ENCODE results near the gene LAG3.
"Not testable (repeated sequence)": the region's sequence is repeated elsewhere in the genome, so short reads cannot be mapped to it uniquely, and the experiment has no call there.

LAG3 gene

GRCh38 chr12:6772331-6772695 is at the start of gene LAG3:
LAG3 (plus strand) TSS chr12:6772520; CDS start chr12:6772853, 333 bp downstream.
- no peak for DNase-seq

- no peak for DNase-seq
These were observed 49.5 kb upstream of the LAG3 start for GRCh38 chr12:6722863-6723262.

- DNase-seq: peak; percentile 96
These were observed 48.5 kb upstream of the LAG3 start, which contains the start of gene COPS7A for GRCh38 chr12:6723607-6724408. COPS7A (plus strand) TSS chr12:6724046; CDS start chr12:6724657, 611 bp downstream.

- peak; percentile 2 for DNase-seq
These were observed 47.9 kb upstream of the LAG3 start for GRCh38 chr12:6724409-6724797.

- DNase-seq: no peak
These were observed 47.0 kb upstream of the LAG3 start for GRCh38 chr12:6725350-6725749.

- DNase-seq: no peak
These were observed 43.1 kb upstream of the LAG3 start for GRCh38 chr12:6729186-6729585.

GRCh38 chr12:6730169-6730568 is 42.2 kb upstream of the LAG3 start:
- DNase-seq: no peak

- no peak for DNase-seq
These were observed 37.6 kb upstream of the LAG3 start for GRCh38 chr12:6734506-6735387.

GRCh38 chr12:6735448-6736191 is 36.7 kb upstream of the LAG3 start:
- peak; percentile 10 for DNase-seq

- no peak for DNase-seq
These were observed 35.6 kb upstream of the LAG3 start for GRCh38 chr12:6736754-6737153.

- not testable (repeated sequence) for DNase-seq
These were observed 30.2 kb upstream of the LAG3 start for GRCh38 chr12:6742080-6742479.

GRCh38 chr12:6742834-6743233 is 29.5 kb upstream of the LAG3 start:
- DNase-seq: no peak

GRCh38 chr12:6743300-6743699 is 29.0 kb upstream of the LAG3 start:
- DNase-seq: not testable (repeated sequence)

- DNase-seq: no peak
These were observed 26.4 kb upstream of the LAG3 start for GRCh38 chr12:6745741-6746525.

GRCh38 chr12:6747216-6747615 is 25.1 kb upstream of the LAG3 start:
- DNase-seq: no peak

GRCh38 chr12:6748761-6749160 is 23.6 kb upstream of the LAG3 start:
- no peak for DNase-seq

GRCh38 chr12:6750506-6750905 is 21.8 kb upstream of the LAG3 start:
- no peak for DNase-seq

- no peak for DNase-seq
These were observed 20.6 kb upstream of the LAG3 start for GRCh38 chr12:6751767-6752166.

GRCh38 chr12:6752167-6752920 is 20.0 kb upstream of the LAG3 start:
- no peak for DNase-seq

- DNase-seq: peak; percentile 96
These were observed 19.2 kb upstream of the LAG3 start, which contains the start of gene MLF2 for GRCh38 chr12:6752921-6753771. MLF2 (minus strand) TSS chr12:6753141; CDS start chr12:6752334, 807 bp downstream.

Data from activated effector memory CD4-positive, alpha-beta T cell treated with Interleukin-2 at 50 U/mL for 16 hours (primary cell).